Caco-2 (cell line): ENCODE measurements around the gene KRT85. TPM values are rescaled to one million over a fixed set of nuclear protein-coding genes. Genes with fewer than 3 reads are reported as not detected.

ENCODE experiments used
- BruUV-seq: library from RNA; stranded (reverse); fragments of 400-500 nt; replicated peaks from 2 replicates; lab custom pipeline; 2021; lab: Mats Ljungman, UMichigan
- CTCF ChIA-PET: fragments of 300-600 bp; sonication (Branson Sonifier 250); formaldehyde crosslinking; loops from one replicate; lab custom pipeline; 2022; ENCODE audit warnings: antibody characterized with exemption; lab: Charles Lee
- POLR2A ChIA-PET: fragments of 300-600 bp; sonication (Branson Sonifier 250); formaldehyde crosslinking; loops from one replicate; lab custom pipeline; 2022; ENCODE audit warnings: antibody characterized with exemption; lab: Charles Lee
- DNase-seq, 2 experiments: peaks; one replicate each; pipeline versions ENCODE4 v3.0.0 to v3.0.0-alpha.2; 2020 to 2022
- H3K27me3 ChIP-seq: replicated peaks from 2 replicates; pipeline ENCODE4 v1.6.0; 2011; ENCODE audit warnings: low read length; ENCODE audit not compliant: control insufficient read depth, insufficient read depth
- H3K36me3 ChIP-seq: 2 replicates; pipeline ENCODE4 v1.5.1; 2011; ENCODE audit warnings: low read length; ENCODE audit not compliant: control insufficient read depth, insufficient read depth
- H3K4me1 ChIP-seq: fragments of 250-450 bp; sonication (Bioruptor Pico); 2 replicates; pipeline ENCODE4 v1.5.1; 2020; ENCODE audit warnings: mild to moderate bottlenecking
- H3K4me3 ChIP-seq: 2 replicates; pipeline ENCODE4 v1.5.1; 2011; ENCODE audit warnings: low read depth, mild to moderate bottlenecking, control low read depth, low read length
- H3K9me3 ChIP-seq: fragments of 250-450 bp; sonication (Bioruptor Pico); 2 replicates; pipeline ENCODE4 v1.5.1; 2020; ENCODE audit warnings: mild to moderate bottlenecking, moderate library complexity
- H3K27ac Mint-ChIP-seq: one replicate; pipeline ENCODE4 v1.8.0; 2022; ENCODE audit warnings: mixed read lengths; ENCODE audit not compliant: unreplicated experiment
- H3K27me3 Mint-ChIP-seq: one replicate; pipeline ENCODE4 v1.8.0; 2022; ENCODE audit warnings: mixed read lengths; ENCODE audit not compliant: insufficient read depth, unreplicated experiment
- H3K36me3 Mint-ChIP-seq: one replicate; pipeline ENCODE4 v1.8.0; 2022; ENCODE audit warnings: mild to moderate bottlenecking, mixed read lengths; ENCODE audit not compliant: insufficient read depth, unreplicated experiment
- H3K4me1 Mint-ChIP-seq: one replicate; pipeline ENCODE4 v1.8.0; 2022; ENCODE audit warnings: low read depth, mixed read lengths; ENCODE audit not compliant: unreplicated experiment
- H3K4me3 Mint-ChIP-seq: one replicate; pipeline ENCODE4 v1.8.0; 2022; ENCODE audit warnings: mild to moderate bottlenecking, moderate library complexity, mixed read lengths; ENCODE audit not compliant: unreplicated experiment
- H3K9me3 Mint-ChIP-seq: one replicate; pipeline ENCODE4 v1.8.0; 2022; ENCODE audit warnings: mixed read lengths; ENCODE audit not compliant: unreplicated experiment
- intact Hi-C: fragments of 100-400 bp; cut with micrococcal nuclease; formaldehyde crosslinking; loops from one replicate; pipeline ENCODE4 v1.10.0; 2022; ENCODE audit not compliant: unreplicated experiment
- total RNA-seq: library from RNA; stranded (reverse); gene quantifications from 2 replicates; pipeline ENCODE4 v1.2.3, GENCODE V29; 2022
- TF ChIP-seq, protein P1 (sequence below), 2 experiments: fragments of 200-600 bp in 1 of 2; IDR thresholded peaks; 1 replicate in 1 of 2; 2 replicates in 1 of 2; pipeline versions ENCODE4 v1.5.1 to v1.8.0; 2011 to 2022; ENCODE audit warnings: antibody characterized with exemption in 1 of 2, control low read depth in 1 of 2, inconsistent platforms in 1 of 2, low read depth in 1 of 2, low read length in 1 of 2, mild to moderate bottlenecking in 1 of 2, moderate library complexity in 1 of 2; ENCODE audit not compliant: insufficient read depth in 1 of 2, severe bottlenecking in 1 of 2, unreplicated experiment in 1 of 2

The KRT85 gene
- total RNA-seq, 1 experiment from 2014 or later = not detected

- Mint-ChIP-seq H3K27me3 (peaks cover 7% of the 10 kb centered on the region), H3K4me1 (no peaks in the 10 kb centered on the region), H3K36me3 (no peaks in the 10 kb centered on the region), H3K9me3 (no peaks in the 10 kb centered on the region), H3K27ac (no peak overlapping the region), H3K4me3 (no peak overlapping the region)
- H3K27me3 ChIP-seq = no peaks in the 10 kb centered on the region
- no peaks in the 10 kb centered on the region for H3K36me3 ChIP-seq
- DNase-seq = no peak
- TF ChIP-seq, protein P1, sequence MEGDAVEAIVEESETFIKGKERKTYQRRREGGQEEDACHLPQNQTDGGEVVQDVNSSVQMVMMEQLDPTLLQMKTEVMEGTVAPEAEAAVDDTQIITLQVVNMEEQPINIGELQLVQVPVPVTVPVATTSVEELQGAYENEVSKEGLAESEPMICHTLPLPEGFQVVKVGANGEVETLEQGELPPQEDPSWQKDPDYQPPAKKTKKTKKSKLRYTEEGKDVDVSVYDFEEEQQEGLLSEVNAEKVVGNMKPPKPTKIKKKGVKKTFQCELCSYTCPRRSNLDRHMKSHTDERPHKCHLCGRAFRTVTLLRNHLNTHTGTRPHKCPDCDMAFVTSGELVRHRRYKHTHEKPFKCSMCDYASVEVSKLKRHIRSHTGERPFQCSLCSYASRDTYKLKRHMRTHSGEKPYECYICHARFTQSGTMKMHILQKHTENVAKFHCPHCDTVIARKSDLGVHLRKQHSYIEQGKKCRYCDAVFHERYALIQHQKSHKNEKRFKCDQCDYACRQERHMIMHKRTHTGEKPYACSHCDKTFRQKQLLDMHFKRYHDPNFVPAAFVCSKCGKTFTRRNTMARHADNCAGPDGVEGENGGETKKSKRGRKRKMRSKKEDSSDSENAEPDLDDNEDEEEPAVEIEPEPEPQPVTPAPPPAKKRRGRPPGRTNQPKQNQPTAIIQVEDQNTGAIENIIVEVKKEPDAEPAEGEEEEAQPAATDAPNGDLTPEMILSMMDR (IDR thresholded peaks at IDR 0.05; ENCODE audit: insufficient read depth in 1 of 2, low read depth in 1 of 2, low read length in 1 of 2, severe bottlenecking in 1 of 2, unreplicated experiment in 1 of 2) = no peak
- BruUV-seq = no TSS peak
- no peak overlapping the region for H3K4me3 ChIP-seq
- CTCF ChIA-PET = no interaction called here
- no peaks in the 10 kb centered on the region for H3K4me1 ChIP-seq
- POLR2A ChIA-PET = no interaction called here
- H3K9me3 ChIP-seq = no peaks in the 10 kb centered on the region
- intact Hi-C loops = no loop called here
Measured at GRCh38 chr12:52378091-52378490, 10.8 kb upstream of the KRT85 start.

DNA sequence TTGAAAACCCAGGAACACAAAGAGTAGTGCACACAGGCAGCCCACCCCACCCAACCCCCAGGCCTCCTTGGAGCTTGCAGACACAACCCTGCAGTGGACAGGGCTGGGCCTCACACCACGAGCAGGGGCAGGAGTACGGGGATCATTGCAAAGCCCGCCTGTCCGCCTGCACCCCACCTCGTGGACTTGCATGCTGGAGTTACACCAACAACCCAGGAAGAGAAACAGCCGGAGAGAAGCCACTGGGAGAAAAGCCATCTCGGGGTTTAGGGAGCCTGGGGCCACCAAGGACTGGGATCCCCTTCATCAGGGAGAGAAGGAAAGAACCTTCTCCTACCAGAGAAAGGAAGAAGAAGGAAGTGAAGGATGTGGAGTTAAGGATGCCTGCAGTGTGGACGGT lies 10.0 kb upstream of the KRT85 start:
- Histone ChIP-seq H3K27me3 (no peaks in the 10 kb centered on the region), H3K4me3 (no peak overlapping the region), H3K36me3 (no peaks in the 10 kb centered on the region), H3K9me3 (no peaks in the 10 kb centered on the region), H3K4me1 (no peaks in the 10 kb centered on the region)
- Mint-ChIP-seq H3K4me3 (no peak overlapping the region), H3K4me1 (peaks cover under 1% of the 10 kb centered on the region), H3K36me3 (no peaks in the 10 kb centered on the region), H3K9me3 (no peaks in the 10 kb centered on the region), H3K27me3 (peaks cover 7% of the 10 kb centered on the region), H3K27ac (no peak overlapping the region)
- intact Hi-C loops = no loop called here
- POLR2A ChIA-PET = no interaction called here
- DNase-seq = no peak
- CTCF ChIA-PET = no interaction called here
- BruUV-seq = no TSS peak
- TF ChIP-seq, protein P1 (IDR thresholded peaks at IDR 0.05; ENCODE audit: insufficient read depth in 1 of 2, low read depth in 1 of 2, low read length in 1 of 2, severe bottlenecking in 1 of 2, unreplicated experiment in 1 of 2) = no peak

- Mint-ChIP-seq H3K4me1 (peaks cover 8% of the 10 kb centered on the region), H3K9me3 (no peaks in the 10 kb centered on the region), H3K27me3 (peaks cover 3% of the 10 kb centered on the region), H3K27ac (no peak overlapping the region), H3K36me3 (no peaks in the 10 kb centered on the region), H3K4me3 (no peak overlapping the region)
- POLR2A ChIA-PET = no interaction called here
- DNase-seq = peak; percentile 78 to 86
- H3K4me3 ChIP-seq = no peak overlapping the region
- TF ChIP-seq, protein P1 (IDR thresholded peaks at IDR 0.05; ENCODE audit: insufficient read depth in 1 of 2, low read depth in 1 of 2, low read length in 1 of 2, severe bottlenecking in 1 of 2, unreplicated experiment in 1 of 2) = peak; percentile 76 to 91
- CTCF ChIA-PET = interaction anchor here (0.6 to 2.0 kb wide), 17 partner anchors 12 to 608 kb away, joined by 3 to 13 read pairs (median 4); no protein-coding TSS in a partner anchor
- no peaks in the 10 kb centered on the region for H3K4me1 ChIP-seq
- no peaks in the 10 kb centered on the region for H3K27me3 ChIP-seq
- no peaks in the 10 kb centered on the region for H3K9me3 ChIP-seq
- intact Hi-C loops = loop anchor here (1.0 kb wide), 2 partner anchors 135 to 508 kb away; no protein-coding TSS in a partner anchor
- BruUV-seq = no TSS peak
- no peaks in the 10 kb centered on the region for H3K36me3 ChIP-seq
Measured at GRCh38 chr12:52372216-52373154, 5.2 kb upstream of the KRT85 start.
